Epithelial cell of proximal tubule (primary cell): Measurements from ENCODE around the gene TFAP2C. TPM values are rescaled to one million over a fixed set of nuclear protein-coding genes. Genes with fewer than 3 reads are reported as not detected.

Experiments
- DNase-seq: peaks from one replicate; pipeline ENCODE4 v3.0.0-alpha.2; 2011; ENCODE audit warnings: low read depth
- H3K4me3 ChIP-seq: 2 replicates; pipeline ENCODE4 v1.5.1; 2011; ENCODE audit warnings: low read depth, mild to moderate bottlenecking, low read length
- CTCF ChIP-seq: conservative IDR thresholded peaks from 2 replicates; pipeline ENCODE4 v1.5.1; 2012; ENCODE audit warnings: low read depth, mild to moderate bottlenecking, low read length
- total RNA-seq: library from RNA; depleted of rRNA; stranded (reverse); fragments of >200 nt; gene quantifications from 2 replicates; pipeline ENCODE4 v1.2.3, GENCODE V29; 2015

TFAP2C gene
- total RNA-seq, 1 donor from 2014 or later: 0.23 TPM

GRCh38 chr20:56626367-56627121 is 2.6 kb upstream of the TFAP2C start:
- no peak for DNase-seq
- peak; percentile 42 for TF ChIP-seq CTCF

GRCh38 chr20:56627122-56628014 is 1.7 kb upstream of the TFAP2C start:
- H3K4me3 ChIP-seq: no peak overlapping the region
- TF ChIP-seq CTCF: no peak
- no peak for DNase-seq

More at GRCh38 chr20:56626367-56627121, 2.6 kb upstream of the TFAP2C start:
- no peak overlapping the region for H3K4me3 ChIP-seq

GRCh38 chr20:56628015-56628872 is 862 bp upstream of the TFAP2C start:
- peak overlapping the region; percentile 50 for H3K4me3 ChIP-seq
- no peak for TF ChIP-seq CTCF
- DNase-seq: no peak

GRCh38 chr20:56629464-56630085 is 469 bp downstream of the TFAP2C start:
- TF ChIP-seq CTCF: no peak
- DNase-seq: no peak
- peak overlapping the region; percentile 50 for H3K4me3 ChIP-seq

- DNase-seq: no peak
- peak; percentile 51 for TF ChIP-seq CTCF
- H3K4me3 ChIP-seq: peak overlapping the region; percentile 50
Measured at GRCh38 chr20:56630086-56630493, 984 bp downstream of the TFAP2C start.
